Measurements from ENCODE around the gene ZBTB8OS. TPM values are rescaled to one million over a fixed set of nuclear protein-coding genes. Genes with fewer than 3 reads are reported as not detected.

ZBTB8OS gene
- total and polyA plus RNA-seq, 2 of the 8 experiments (the other 6 are each of a cell fraction or from before 2014, with no cell fraction given), result 68.0 to 74.2 TPM

GRCh38 chr1:32665915-32666314 lies 15.6 kb upstream of the ZBTB8OS start:
- Histone ChIP-seq H4K20me1 (replicated peaks in 1 of 2; ENCODE audit: control insufficient read depth in 1 of 2, insufficient read depth in 2 of 2, low read length in 2 of 2) (peaks cover 0 to 5% of the 10 kb centered on the region in 2 experiments), H3K14ac (ENCODE audit: insufficient read length) (no peak overlapping the region)

More at GRCh38 chr1:32665915-32666314, 15.6 kb upstream of the ZBTB8OS start:
- no peak overlapping the region for H3K27ac ChIP-seq (ENCODE audit: low read depth, low read length)
- no peak overlapping the region for H3K18ac ChIP-seq (ENCODE audit: extremely low read depth, low read length)
- H2AK5ac ChIP-seq (ENCODE audit: low read depth, low read length), result no peak overlapping the region
- no peak overlapping the region for H3K4ac ChIP-seq (replicated peaks; ENCODE audit: insufficient read length, low read depth, low read length)
- no peaks in the 10 kb centered on the region for H3K23me2 ChIP-seq (ENCODE audit: low read depth, low read length)
- no peak overlapping the region for H3K9ac ChIP-seq (replicated peaks in 1 of 4; ENCODE audit: extremely low read depth in 1 of 4, low read depth in 3 of 4, low read length in 3 of 4)
- H4K5ac ChIP-seq (ENCODE audit: insufficient read length, low read depth, low read length), result no peak overlapping the region
- no peaks in the 10 kb centered on the region for H3K4me1 ChIP-seq (replicated peaks in 1 of 4; ENCODE audit: control insufficient read depth in 3 of 4, insufficient read depth in 4 of 4, low read length in 3 of 4)
- TF ChIP-seq JUN (IDR thresholded peaks at IDR 0.05; ENCODE audit: low read depth, low read length), result no peak
- TF ChIP-seq JUND (IDR thresholded peaks at IDR 0.05; ENCODE audit: low read length), result no peak
- TF ChIP-seq CREB1 (IDR thresholded peaks at IDR 0.05), result no peak
- H4K8ac ChIP-seq (ENCODE audit: extremely low read depth, insufficient read depth, low read length), result no peak overlapping the region
- H3K79me1 ChIP-seq (ENCODE audit: low read depth, low read length), result no peaks in the 10 kb centered on the region
- H2BK12ac ChIP-seq (ENCODE audit: low read depth, low read length), result no peak overlapping the region
- H2BK20ac ChIP-seq (ENCODE audit: low read length), result no peak overlapping the region
- no peaks in the 10 kb centered on the region for H3K27me3 ChIP-seq (replicated peaks in 1 of 4; ENCODE audit: control insufficient read depth in 3 of 4, extremely low read depth in 1 of 4, insufficient read depth in 3 of 4, low read length in 3 of 4)
- no peak overlapping the region for H3K4me3 ChIP-seq (ENCODE audit: extremely low read depth in 1 of 4, insufficient read depth in 2 of 4, low read depth in 3 of 4, low read length in 4 of 4)
- no peak overlapping the region for H2AFZ ChIP-seq (ENCODE audit: low read length)
- no peak overlapping the region for H4K91ac ChIP-seq (replicated peaks; ENCODE audit: insufficient read length, low read length)
- DNase-seq (ENCODE audit: low read depth in 1 of 2, low spot score in 2 of 2), result no peak
- H2BK15ac ChIP-seq (ENCODE audit: low read length), result no peak overlapping the region
- H3K79me2 ChIP-seq (ENCODE audit: control insufficient read depth in 1 of 2, insufficient read depth in 2 of 2, low read length in 2 of 2), result peaks cover 0 to 28% of the 10 kb centered on the region in 2 experiments; a peak in 2 of 4 replicates
- H3K9me3 ChIP-seq (ENCODE audit: insufficient read depth in 2 of 2, low read depth in 1 of 2, low read length in 1 of 2), result no peaks in the 10 kb centered on the region
- H3K23ac ChIP-seq (ENCODE audit: insufficient read length), result no peak overlapping the region
- 84% methylated on average over 1 of the region's 1 CpG; no CpG with 5 or more reads in 1 of the 2 experiments for WGBS, 2 experiments (ENCODE audit: extremely low coverage in 1 of 2, insufficient coverage in 1 of 2, insufficient read length in 1 of 2, insufficient replicate concordance in 2 of 2, low coverage in 1 of 2, low lambda C conversion rate in 2 of 2, missing lambda C conversion rate in 1 of 2)
- ChIA-PET POLR2A (ENCODE audit: partially characterized antibody) (interaction anchor here (0.5 to 9.7 kb wide), 11 partner anchors 8 to 271 kb away, joined by 3 to 118 read pairs (median 3); partner anchors contain the start of genes RBBP4 and ZBTB8OS), CTCF (ENCODE audit: partially characterized antibody) (no interaction called here)
- H3K36me3 ChIP-seq (ENCODE audit: control insufficient read depth in 2 of 4, insufficient read depth in 4 of 4, low read length in 3 of 4), result peaks cover 18 to 93% (median 68%) of the 10 kb centered on the region in 4 experiments
- H3K56ac ChIP-seq (replicated peaks; ENCODE audit: insufficient read length, low read depth, low read length), result no peak overlapping the region
- no peak overlapping the region for H2BK120ac ChIP-seq (replicated peaks; ENCODE audit: low read depth, low read length)
- no peak overlapping the region for H2BK5ac ChIP-seq (ENCODE audit: low read depth, low read length)
- no peak overlapping the region for H3K4me2 ChIP-seq (ENCODE audit: insufficient read depth in 1 of 2, low read depth in 2 of 2, low read length in 2 of 2)
- no peak for FAIRE-seq

All from H1 (cell line).